ENCODE results near the gene VIPR1. TPM values are rescaled to one million over a fixed set of nuclear protein-coding genes. Genes with fewer than 3 reads are reported as not detected.

Gene VIPR1
- total RNA-seq, 1 experiment from 2014 or later: 0.41 TPM

DNA sequence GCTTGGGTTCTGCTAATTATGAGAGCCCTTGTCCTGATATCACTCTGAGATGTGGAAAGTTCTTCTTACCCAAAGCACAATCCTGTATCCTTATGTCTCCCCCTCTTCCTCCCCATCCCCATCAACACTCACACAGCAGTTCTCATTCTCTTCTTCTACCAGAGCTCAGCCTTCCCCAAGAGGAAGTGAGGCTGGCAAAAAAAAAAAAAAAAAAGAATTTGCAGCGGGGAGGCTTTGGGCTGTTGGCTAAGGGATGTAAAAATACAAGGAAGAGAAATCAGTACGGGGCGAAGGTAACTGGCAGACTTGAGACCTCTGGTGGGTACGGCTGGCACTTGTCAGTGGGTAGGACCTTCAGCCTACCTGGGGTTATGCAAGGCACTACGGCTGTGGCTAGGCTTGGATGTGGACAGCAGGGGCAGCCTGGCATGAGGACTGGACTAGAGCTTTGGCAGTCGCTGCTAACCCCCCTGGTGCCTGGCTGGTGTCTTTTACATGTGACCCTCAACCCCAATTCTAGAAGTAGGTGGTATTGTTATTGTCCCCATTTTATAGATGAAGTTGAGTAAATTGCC is 5.4 kb downstream of the VIPR1 start:
- intact Hi-C loops (cut with micrococcal nuclease; ENCODE audit: unreplicated experiment): no loop called here
- DNase-seq (ENCODE audit: low read depth, low spot score) (no peak), ATAC-seq (no peak)
- no peak overlapping the region for H3K27ac ChIP-seq (ENCODE audit: low read length)
- H3K36me3 ChIP-seq (ENCODE audit: control insufficient read depth, insufficient read depth, low read length): no peaks in the 10 kb centered on the region
- ChIA-PET CTCF (no interaction called here), POLR2A (no interaction called here)
- H3K27me3 ChIP-seq (ENCODE audit: control insufficient read depth, insufficient read depth, low read length): no peaks in the 10 kb centered on the region
- H3K9me3 ChIP-seq (ENCODE audit: control insufficient read depth, insufficient read depth, low read depth, low read length): no peaks in the 10 kb centered on the region
- H3K4me3 ChIP-seq (ENCODE audit: low read depth in 2 of 2, low read length in 2 of 2): no peak overlapping the region
- H3K4me1 ChIP-seq (ENCODE audit: control insufficient read depth, insufficient read depth, low read length): no peaks in the 10 kb centered on the region
- TF ChIP-seq CTCF (IDR thresholded peaks at IDR 0.05): no peak
- no peak for TF ChIP-seq TCF7L2 (IDR thresholded peaks at IDR 0.05; ENCODE audit: low read depth, low read length)
- no peak for TF ChIP-seq SIN3A (IDR thresholded peaks at IDR 0.05; ENCODE audit: borderline replicate concordance, insufficient read depth, low read depth, low read length)
- TF ChIP-seq POLR2AphosphoS5 (IDR thresholded peaks at IDR 0.05; ENCODE audit: low read depth, low read length): no peak
- no peak for TF ChIP-seq REST (IDR thresholded peaks at IDR 0.05; ENCODE audit: insufficient read depth in 1 of 2, low read depth in 2 of 2, low read length in 1 of 2)
- in situ Hi-C loops (cut with HindIII; ENCODE audit: low pct_unique_long_range_greater_than_20kb, low sequenced_read_pairs): no loop called here
- no TSS peak for BruUV-seq (replicated peaks)

DNA sequence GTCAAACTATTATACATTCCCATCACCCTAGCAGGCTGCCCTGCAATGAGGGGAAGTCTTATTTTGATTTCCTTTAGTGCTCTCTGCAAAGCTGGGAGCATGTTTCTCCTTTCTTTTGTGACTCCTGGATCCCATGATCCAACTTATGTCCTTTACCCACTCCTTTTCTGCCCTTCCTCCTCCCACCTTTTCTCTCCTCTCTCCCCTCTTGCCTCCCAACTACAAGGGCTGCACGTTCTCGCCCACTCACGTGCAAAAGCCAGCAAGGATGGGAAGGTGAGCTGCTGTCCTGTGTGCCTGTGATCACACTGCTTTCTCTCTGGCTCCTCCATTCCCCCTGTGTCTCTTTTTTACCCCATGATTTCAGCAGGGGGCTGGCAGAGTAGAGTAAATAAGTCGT is 6.1 kb downstream of the VIPR1 start:
- ChIA-PET POLR2A (no interaction called here), CTCF (no interaction called here)
- DNase-seq (ENCODE audit: low read depth, low spot score) (no peak), ATAC-seq (no peak)
- TF ChIP-seq SIN3A (IDR thresholded peaks at IDR 0.05; ENCODE audit: borderline replicate concordance, insufficient read depth, low read depth, low read length) (no peak), CTCF (IDR thresholded peaks at IDR 0.05) (no peak), REST (IDR thresholded peaks at IDR 0.05; ENCODE audit: insufficient read depth in 1 of 2, low read depth in 2 of 2, low read length in 1 of 2) (no peak)
- intact Hi-C loops (cut with micrococcal nuclease; ENCODE audit: unreplicated experiment): no loop called here
- Histone ChIP-seq H3K27me3 (ENCODE audit: control insufficient read depth, insufficient read depth, low read length) (no peaks in the 10 kb centered on the region), H3K4me1 (ENCODE audit: control insufficient read depth, insufficient read depth, low read length) (no peaks in the 10 kb centered on the region), H3K36me3 (ENCODE audit: control insufficient read depth, insufficient read depth, low read length) (no peaks in the 10 kb centered on the region), H3K27ac (ENCODE audit: low read length) (no peak overlapping the region), H3K4me3 (ENCODE audit: low read depth in 2 of 2, low read length in 2 of 2) (no peak overlapping the region), H3K9me3 (ENCODE audit: control insufficient read depth, insufficient read depth, low read depth, low read length) (no peaks in the 10 kb centered on the region)
- in situ Hi-C loops (cut with HindIII; ENCODE audit: low pct_unique_long_range_greater_than_20kb, low sequenced_read_pairs): no loop called here
- no TSS peak for BruUV-seq (replicated peaks)

All from Panc1 (cell line).